Measurements from ENCODE around the gene RAD1.

GRCh38 chr5:34914671-34915138 lies 599 bp downstream of the RAD1 start:
- TF ChIP-seq CTCF (IDR thresholded peaks at IDR 0.05) (no peak), POLR2A (IDR thresholded peaks at IDR 0.05) (no peak), EP300 (IDR thresholded peaks at IDR 0.05) (no peak)
